Choroid plexus epithelial cell (primary cell): ENCODE data around the gene GNA12.
A peak's percentile ranks its signal among the peaks of the same experiment; 100 is the strongest.

Source experiments
- DNase-seq: peaks from one replicate; pipeline ENCODE4 v3.0.0-alpha.2; 2010; ENCODE audit warnings: low read depth
- H3K4me3 ChIP-seq: 2 replicates; pipeline ENCODE4 v1.5.1; 2011; ENCODE audit warnings: low read depth, mild to moderate bottlenecking, control low read depth, low read length, moderate library complexity
- CTCF ChIP-seq: conservative IDR thresholded peaks from 2 replicates; pipeline ENCODE4 v1.5.1; 2011; ENCODE audit warnings: low read depth, mild to moderate bottlenecking, control low read depth, inconsistent platforms, low read length, moderate library complexity

Gene GNA12

GRCh38 chr7:2819161-2819953, 24.8 kb downstream of the GNA12 start:
- DNase-seq = no peak
- no peak for TF ChIP-seq CTCF

GRCh38 chr7:2818653-2819052, 25.5 kb downstream of the GNA12 start:
- DNase-seq = no peak
- no peak overlapping the region for H3K4me3 ChIP-seq
- TF ChIP-seq CTCF = no peak

More at GRCh38 chr7:2819161-2819953, 24.8 kb downstream of the GNA12 start:
- H3K4me3 ChIP-seq = no peak overlapping the region

DNA sequence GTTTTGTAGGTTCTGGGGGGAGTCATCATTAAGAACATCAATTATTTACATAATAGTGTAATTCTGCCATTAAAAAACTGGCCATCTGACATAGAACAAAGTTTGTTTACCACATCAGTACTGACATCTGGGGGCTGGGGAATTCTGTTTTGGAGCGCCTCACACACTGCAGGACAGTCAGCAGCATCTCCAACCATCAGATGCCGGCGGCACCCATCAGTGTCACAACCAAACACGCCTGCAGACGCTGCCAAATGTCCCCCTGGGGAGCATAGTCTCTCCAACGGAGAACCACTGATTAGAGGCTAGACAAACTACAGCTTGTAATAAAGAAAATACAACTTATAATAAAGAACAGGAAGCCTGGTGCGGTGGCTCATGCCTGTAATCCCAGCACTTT, 26.0 kb downstream of the GNA12 start:
- no peak for TF ChIP-seq CTCF
- no peak for DNase-seq

GRCh38 chr7:2817456-2817855, 26.7 kb downstream of the GNA12 start:
- no peak for DNase-seq
- H3K4me3 ChIP-seq = no peak overlapping the region
- TF ChIP-seq CTCF = no peak

More for the DNA sequence above, 26.0 kb downstream of the GNA12 start:
- H3K4me3 ChIP-seq = no peak overlapping the region

- no peak for DNase-seq
- H3K4me3 ChIP-seq = no peak overlapping the region
- no peak for TF ChIP-seq CTCF
These were observed 28.2 kb downstream of the GNA12 start for GRCh38 chr7:2815875-2816245.

DNA sequence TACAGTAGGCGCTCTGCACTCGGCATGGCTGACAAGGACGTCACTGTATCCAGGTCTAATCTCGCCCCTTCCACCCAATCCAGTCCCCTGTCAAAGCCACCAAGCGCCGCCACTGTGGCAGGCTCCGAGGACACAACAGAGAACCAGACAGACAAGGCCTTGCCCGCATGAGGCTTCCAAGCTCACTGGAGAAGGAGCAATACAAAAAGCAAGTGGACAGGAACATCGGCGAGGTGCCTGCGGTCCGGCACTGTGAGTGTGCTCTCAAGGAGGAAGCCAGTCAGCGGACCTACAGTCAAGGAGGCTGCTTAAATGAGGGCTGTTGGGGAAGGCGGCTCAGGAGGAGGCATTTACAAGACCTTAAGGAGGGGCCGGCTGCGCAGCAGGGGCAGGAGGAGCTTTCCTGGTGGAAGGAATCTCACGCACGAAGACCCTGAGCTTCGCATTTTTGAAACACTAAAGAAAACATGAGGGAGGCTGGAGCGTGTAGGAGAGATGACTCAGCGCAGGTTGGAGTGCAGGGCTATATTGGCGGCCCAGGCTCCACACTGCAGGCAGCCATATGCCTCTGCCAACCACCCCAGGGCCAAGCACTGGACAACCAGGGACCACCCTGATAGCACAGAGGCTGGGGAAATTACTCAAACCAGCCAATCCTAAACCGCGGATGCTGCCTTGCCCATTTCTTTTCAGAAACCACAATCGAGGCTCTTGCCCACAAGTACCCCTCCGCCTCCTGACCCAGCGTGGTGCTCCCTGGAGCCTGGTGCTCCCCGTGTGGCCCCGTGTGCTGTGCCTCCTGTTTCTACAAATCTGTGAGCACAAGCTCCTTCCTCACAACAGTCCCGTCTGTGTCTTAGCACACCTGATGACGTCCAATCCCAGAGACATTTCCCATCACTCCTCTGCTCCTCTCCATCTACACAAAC, 28.9 kb downstream of the GNA12 start:
- H3K4me3 ChIP-seq = no peak overlapping the region
- DNase-seq = peak; percentile 84
- TF ChIP-seq CTCF = peak; percentile 34
